ENCODE data around the gene PDE11A.

The PDE11A gene

GRCh38 chr2:177724398-177725287 lies 347.9 kb downstream of the PDE11A start:
- DNase-seq (ENCODE audit: low read depth) = no peak

DNA sequence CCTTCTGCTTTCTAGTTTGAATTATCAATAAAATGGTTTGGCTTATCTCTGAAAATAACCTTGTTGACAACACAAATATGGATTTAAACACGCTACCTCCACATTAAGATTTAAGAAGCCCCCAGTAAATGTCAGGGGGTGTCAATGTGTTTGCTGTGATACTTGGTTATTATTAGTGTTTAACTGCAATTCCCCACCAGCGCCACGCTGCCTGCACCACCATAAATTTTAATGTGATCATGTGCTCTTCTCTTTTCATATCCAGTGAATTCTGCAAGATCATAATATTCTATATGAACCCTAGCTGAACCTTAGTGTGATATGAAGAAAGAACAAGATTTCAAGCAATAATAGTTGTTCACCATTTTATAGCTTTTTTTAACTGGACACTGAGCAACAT lies 349.3 kb downstream of the PDE11A start:
- no peak for DNase-seq (ENCODE audit: low read depth)

GRCh38 chr2:177721818-177722567 lies 350.6 kb downstream of the PDE11A start:
- no peak for DNase-seq (ENCODE audit: low read depth)

DNA sequence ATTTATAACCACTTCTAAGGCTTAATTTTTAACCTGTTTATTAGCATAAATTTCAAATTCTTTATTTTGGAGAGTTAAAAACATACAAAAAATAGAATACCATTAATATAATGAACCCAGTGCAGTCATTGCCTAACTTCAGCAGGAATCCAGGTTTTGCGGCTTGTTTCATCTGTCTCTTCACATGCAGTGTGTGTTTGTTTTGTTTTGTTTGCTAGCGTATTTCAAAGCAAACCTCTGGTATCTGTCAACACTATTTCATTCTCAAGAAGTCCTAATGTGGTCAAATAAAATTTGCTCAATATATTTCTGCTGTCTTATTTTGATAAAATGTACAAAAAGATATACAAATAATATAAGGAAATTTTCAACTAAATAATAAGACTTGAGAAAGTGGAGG lies 351.5 kb downstream of the PDE11A start:
- no peak for DNase-seq (ENCODE audit: low read depth)

GRCh38 chr2:177717831-177718618 lies 354.6 kb downstream of the PDE11A start:
- DNase-seq (ENCODE audit: low read depth) = no peak

- no peak for DNase-seq (ENCODE audit: low read depth)
Measured at GRCh38 chr2:177716484-177716883, 356.1 kb downstream of the PDE11A start.

DNA sequence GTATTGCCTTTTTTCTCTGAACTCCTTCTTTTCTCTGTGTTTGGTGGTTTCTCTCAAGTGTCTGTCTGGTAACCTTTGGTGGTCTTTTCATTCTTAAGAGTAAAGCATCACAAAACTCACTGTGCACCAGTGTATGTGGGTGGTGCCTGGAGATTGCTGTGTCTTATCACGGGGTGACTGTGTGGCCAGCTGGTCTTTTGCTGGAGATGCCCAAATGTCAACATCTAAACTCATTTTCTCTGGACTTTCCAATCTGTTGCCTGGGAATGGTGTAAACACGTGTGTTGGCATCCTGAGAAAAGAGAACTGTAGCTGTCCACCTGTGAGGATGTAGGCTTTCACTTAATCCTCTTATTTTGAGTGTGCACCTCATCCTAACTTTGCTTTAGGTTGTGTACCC lies 356.8 kb downstream of the PDE11A start:
- no peak for DNase-seq (ENCODE audit: low read depth)

- DNase-seq (ENCODE audit: low read depth) = no peak
Measured at GRCh38 chr2:177714704-177715103, 357.9 kb downstream of the PDE11A start.

GRCh38 chr2:177712462-177712861 lies 360.1 kb downstream of the PDE11A start:
- no peak for DNase-seq (ENCODE audit: low read depth)

GRCh38 chr2:177711483-177712265 lies 360.9 kb downstream of the PDE11A start:
- no peak for DNase-seq (ENCODE audit: low read depth)

- no peak for DNase-seq (ENCODE audit: low read depth)
Measured at GRCh38 chr2:177710889-177711288, 361.7 kb downstream of the PDE11A start.

DNA sequence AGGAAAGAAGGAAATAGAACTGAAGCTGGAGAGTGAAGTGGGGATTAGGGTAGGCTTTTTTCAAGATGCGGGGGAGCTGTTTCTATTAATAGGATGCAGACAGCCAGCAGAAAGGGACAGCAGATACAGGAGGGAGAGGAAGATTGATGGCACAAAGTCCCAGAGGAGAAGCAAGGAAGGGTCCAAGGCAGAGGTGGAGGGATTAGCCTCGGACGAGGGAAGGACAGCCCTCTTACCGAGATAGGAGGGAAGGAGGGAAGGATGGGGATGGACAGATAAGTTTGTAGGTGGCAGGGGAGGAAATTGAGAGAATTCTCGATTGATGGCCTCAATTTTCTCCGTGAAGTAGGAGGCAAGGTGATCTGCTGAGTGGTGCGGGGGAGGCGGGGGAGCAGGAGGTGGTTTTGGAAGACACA lies 362.6 kb downstream of the PDE11A start:
- no peak for DNase-seq (ENCODE audit: low read depth)

- no peak for DNase-seq (ENCODE audit: low read depth)
Measured at GRCh38 chr2:177708660-177709444, 363.7 kb downstream of the PDE11A start.

GRCh38 chr2:177708106-177708505 lies 364.5 kb downstream of the PDE11A start:
- no peak for DNase-seq (ENCODE audit: low read depth)

DNA sequence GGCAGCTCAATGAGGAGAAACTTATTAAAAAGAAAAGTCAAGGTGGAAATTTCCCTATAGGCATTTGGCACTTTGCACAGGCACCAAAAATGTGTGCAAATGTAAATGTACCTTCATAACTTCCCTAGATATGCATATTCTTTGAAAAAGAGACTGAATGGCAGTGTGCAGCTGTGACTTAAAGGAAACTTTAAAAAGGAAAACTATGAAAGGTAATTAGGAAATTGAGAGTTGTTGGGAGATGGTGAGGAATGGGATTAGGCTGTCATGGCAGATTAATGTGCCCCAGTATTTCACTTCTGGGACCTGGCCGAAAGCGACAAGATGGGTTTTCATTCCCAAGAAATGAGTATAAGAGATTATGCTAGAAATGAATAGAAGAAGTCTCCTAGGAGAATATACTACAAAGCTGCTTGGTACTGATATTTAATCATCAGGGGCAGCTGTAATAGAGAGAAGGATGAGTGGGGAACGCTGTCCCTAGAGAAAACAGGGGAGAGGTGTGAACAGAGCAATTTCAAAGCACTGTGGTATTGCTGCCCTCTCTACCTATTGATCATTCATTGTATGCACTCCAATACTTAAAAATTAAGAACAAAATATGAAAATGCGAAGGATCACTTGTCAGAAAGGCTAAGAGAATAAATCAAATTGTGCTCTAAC lies 366.9 kb downstream of the PDE11A start:
- DNase-seq (ENCODE audit: low read depth) = no peak

DNA sequence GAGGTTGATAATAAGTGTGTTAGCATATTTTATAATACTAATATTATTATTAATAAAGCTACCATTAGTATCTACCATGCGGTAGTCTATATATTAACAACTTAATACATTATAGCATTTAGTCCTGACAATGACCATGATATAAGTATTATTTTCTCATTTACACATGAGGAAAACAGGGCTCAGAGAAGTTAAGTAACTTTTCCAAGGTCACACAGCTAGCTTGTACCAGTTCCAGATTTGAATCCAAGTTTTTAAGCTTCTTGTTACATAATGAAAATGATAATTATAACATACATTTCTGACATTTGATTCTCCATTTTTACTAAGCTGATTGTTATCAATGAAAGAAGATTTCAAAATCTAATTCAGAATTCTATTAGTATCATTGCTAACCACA lies 369.4 kb downstream of the PDE11A start:
- DNase-seq (ENCODE audit: low read depth) = no peak

DNA sequence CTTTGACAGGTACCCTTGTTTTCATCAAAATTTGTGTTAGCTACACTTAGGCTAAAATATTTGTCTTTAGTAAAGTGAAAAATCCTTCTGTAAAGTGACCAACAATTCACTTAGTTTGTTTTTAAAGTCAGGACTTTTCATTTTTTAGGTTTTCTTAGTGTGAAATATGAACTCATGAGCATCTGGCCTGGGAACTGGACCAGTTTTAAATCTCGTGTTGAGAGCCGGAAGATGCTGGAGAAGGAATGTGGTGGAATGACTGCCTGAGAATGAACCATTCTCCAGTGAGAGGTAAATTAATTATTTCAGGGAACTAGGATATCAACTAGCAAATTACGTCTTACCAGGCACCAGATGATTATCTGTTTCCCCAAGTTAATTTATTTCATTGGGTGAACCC lies 374.3 kb downstream of the PDE11A start:
- DNase-seq (ENCODE audit: low read depth) = no peak

DNA sequence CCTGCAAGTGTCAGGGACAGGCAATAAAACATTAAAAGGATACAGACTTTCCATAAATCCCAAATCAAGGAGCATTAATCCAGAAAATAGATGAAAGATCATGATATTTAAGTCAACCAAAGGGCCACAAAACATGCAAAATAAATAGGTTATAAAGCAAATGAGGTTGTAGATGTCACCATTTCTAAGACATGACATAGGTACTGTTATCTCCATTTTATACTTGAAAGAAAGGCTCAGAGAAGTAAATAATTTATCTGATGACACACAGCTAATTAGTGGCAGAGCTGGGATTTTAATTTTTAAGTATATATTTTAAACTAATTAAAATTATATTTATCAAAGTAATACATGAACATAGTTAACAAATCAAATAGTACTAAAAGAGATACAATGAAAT lies 378.2 kb downstream of the PDE11A start:
- no peak for DNase-seq (ENCODE audit: low read depth)

DNA sequence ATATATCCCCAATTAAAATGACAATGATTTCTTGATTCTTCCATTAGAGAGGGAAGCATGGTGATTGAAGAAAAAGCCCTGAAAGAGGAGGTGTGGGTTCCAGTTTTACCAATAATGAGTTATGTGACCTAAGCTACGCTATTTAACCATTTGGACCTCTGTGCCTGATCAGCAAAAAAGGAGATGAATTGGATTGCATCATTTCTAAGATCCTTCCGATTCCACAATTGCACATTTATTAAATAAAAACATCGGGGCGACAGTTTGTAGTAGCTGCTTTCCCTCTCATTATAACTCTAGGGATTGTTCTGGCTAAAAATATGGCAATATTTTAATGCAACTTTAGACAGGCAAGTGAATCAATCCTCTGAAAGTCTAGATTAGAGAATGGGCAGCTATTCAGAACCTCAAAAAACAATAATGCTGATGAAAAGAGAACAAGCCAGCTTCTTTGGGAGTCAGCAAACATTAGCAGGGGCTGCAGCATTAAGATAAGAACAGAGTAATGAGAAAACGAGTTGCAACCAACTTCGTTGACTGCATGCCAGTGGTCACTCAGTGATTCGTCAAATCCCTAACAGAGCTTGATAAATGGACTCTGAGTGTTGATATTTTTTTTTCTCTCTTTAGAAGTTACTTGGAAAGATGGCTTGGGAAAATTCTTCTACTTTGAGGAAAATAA lies 378.8 kb downstream of the PDE11A start:
- DNase-seq (ENCODE audit: low read depth) = no peak

DNA sequence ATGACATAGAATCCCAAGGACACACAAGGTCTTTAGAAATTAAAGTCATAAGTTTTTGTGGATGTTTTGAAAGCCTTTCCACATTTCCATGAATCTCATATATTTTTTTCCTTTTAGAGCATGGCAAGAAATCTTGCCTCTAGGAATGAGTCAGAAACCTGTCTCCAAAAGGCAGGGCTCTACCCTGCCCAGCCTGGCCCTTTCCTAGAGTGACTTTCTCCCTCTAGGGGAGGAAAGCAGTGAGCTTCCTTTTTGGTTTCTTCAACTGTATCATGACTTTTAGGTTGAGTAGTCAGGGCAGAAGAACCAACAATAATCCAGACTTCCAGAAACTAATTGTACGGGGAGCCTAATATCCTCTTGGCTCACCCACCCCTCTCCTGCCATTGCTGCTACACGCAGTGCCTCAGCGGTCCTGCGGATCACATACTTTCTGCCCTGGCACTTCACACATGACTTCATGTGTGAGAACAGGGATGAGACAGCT lies 379.8 kb downstream of the PDE11A start:
- DNase-seq (ENCODE audit: low read depth) = no peak
